ENCODE data around the gene PHF21A. TPM values are rescaled to one million over a fixed set of nuclear protein-coding genes. Genes with fewer than 3 reads are reported as not detected.

Gene PHF21A
- total RNA-seq, 1 donor from 2014 or later, result 45.4 TPM

GRCh38 chr11:46129133-46129532 is 7.9 kb upstream of the PHF21A start:
- intact Hi-C loops (cut with DNase I), result no loop called here
- no peaks in the 10 kb centered on the region for H3K4me1 ChIP-seq
- no peaks in the 10 kb centered on the region for H3K9me3 ChIP-seq
- H3K36me3 ChIP-seq, result no peaks in the 10 kb centered on the region
- DNase-seq (no peak), ATAC-seq (no peak)
- TF ChIP-seq CTCF (IDR thresholded peaks at IDR 0.05), result no peak
- no peaks in the 10 kb centered on the region for H3K27me3 ChIP-seq
- H3K27ac ChIP-seq, result no peak overlapping the region
- H3K4me3 ChIP-seq, result no peak overlapping the region

GRCh38 chr11:46127150-46127638 is 5.9 kb upstream of the PHF21A start:
- peak; percentile 43 for TF ChIP-seq CTCF (IDR thresholded peaks at IDR 0.05)
- intact Hi-C loops (cut with DNase I), result no loop called here
- Histone ChIP-seq H3K36me3 (no peaks in the 10 kb centered on the region), H3K27ac (no peak overlapping the region), H3K27me3 (no peaks in the 10 kb centered on the region), H3K4me1 (peaks cover 8% of the 10 kb centered on the region), H3K4me3 (no peak overlapping the region), H3K9me3 (no peaks in the 10 kb centered on the region)
- ATAC-seq (peak; percentile 98), DNase-seq (no peak)

GRCh38 chr11:46125284-46125683 is 4.0 kb upstream of the PHF21A start:
- intact Hi-C loops (cut with DNase I), result no loop called here
- Histone ChIP-seq H3K27me3 (no peaks in the 10 kb centered on the region), H3K27ac (no peak overlapping the region), H3K4me3 (no peak overlapping the region), H3K36me3 (no peaks in the 10 kb centered on the region), H3K9me3 (no peaks in the 10 kb centered on the region), H3K4me1 (peaks cover 8% of the 10 kb centered on the region)
- ATAC-seq (no peak), DNase-seq (no peak)
- TF ChIP-seq CTCF (IDR thresholded peaks at IDR 0.05), result no peak

- Histone ChIP-seq H3K4me3 (peak overlapping the region; percentile 73), H3K36me3 (no peaks in the 10 kb centered on the region), H3K4me1 (peaks cover 15% of the 10 kb centered on the region), H3K27ac (peak overlapping the region; percentile 82), H3K27me3 (no peaks in the 10 kb centered on the region), H3K9me3 (no peaks in the 10 kb centered on the region)
- DNase-seq (no peak), ATAC-seq (no peak)
- intact Hi-C loops (cut with DNase I), result no loop called here
- TF ChIP-seq CTCF (IDR thresholded peaks at IDR 0.05), result no peak
Measured at GRCh38 chr11:46122945-46123715, 1.9 kb upstream of the PHF21A start.

- DNase-seq, result peak; percentile 89
- intact Hi-C loops (cut with DNase I), result no loop called here
Measured at GRCh38 chr11:46121724-46122477, 647 bp upstream of the PHF21A start.

More at GRCh38 chr11:46121724-46122477, 647 bp upstream of the PHF21A start:
- Histone ChIP-seq H3K36me3 (no peaks in the 10 kb centered on the region), H3K27ac (peak overlapping the region; percentile 82), H3K4me3 (peak overlapping the region; percentile 73), H3K9me3 (no peaks in the 10 kb centered on the region), H3K4me1 (peaks cover 25% of the 10 kb centered on the region), H3K27me3 (no peaks in the 10 kb centered on the region)
- peak; percentile 74 for ATAC-seq
- TF ChIP-seq CTCF (IDR thresholded peaks at IDR 0.05), result no peak
